DMS 273 (cell line): Measurements from ENCODE around the gene FAT2.
A peak's percentile ranks its signal among the peaks of the same experiment; 100 is the strongest.

ENCODE experiments used
- DNase-seq: peaks from one replicate; lab custom pipeline; 2025; ENCODE audit not compliant: unreplicated experiment; lab: John Stamatoyannopoulos, UW

The FAT2 gene

GRCh38 chr5:151591144-151591819, at the start of gene FAT2:
Gene FAT2, minus strand, starts transcription at chr5:151591331. Its CDS starts 22,400 bp downstream, at chr5:151568931.
- DNase-seq = peak; percentile 33

- no peak for DNase-seq
These were observed 47.5 kb upstream of the FAT2 start for GRCh38 chr5:151638619-151639018.

GRCh38 chr5:151637676-151638075, 46.5 kb upstream of the FAT2 start:
- DNase-seq = peak; percentile 10

- DNase-seq = no peak
These were observed 42.8 kb upstream of the FAT2 start for GRCh38 chr5:151633892-151634291.

- DNase-seq = no peak
These were observed 41.8 kb upstream of the FAT2 start for GRCh38 chr5:151632941-151633340.

GRCh38 chr5:151632524-151632923, 41.4 kb upstream of the FAT2 start:
- peak; percentile 10 for DNase-seq

GRCh38 chr5:151631941-151632340, 40.8 kb upstream of the FAT2 start:
- no peak for DNase-seq

- DNase-seq = no peak
These were observed 39.0 kb upstream of the FAT2 start for GRCh38 chr5:151630088-151630487.

- peak; percentile 9 for DNase-seq
These were observed 37.1 kb upstream of the FAT2 start for GRCh38 chr5:151628112-151628823.

- no peak for DNase-seq
These were observed 36.5 kb upstream of the FAT2 start for GRCh38 chr5:151627650-151628049.

- no peak for DNase-seq
These were observed 34.2 kb upstream of the FAT2 start for GRCh38 chr5:151625285-151625684.

- DNase-seq = no peak
These were observed 33.3 kb upstream of the FAT2 start for GRCh38 chr5:151624476-151624875.

GRCh38 chr5:151622367-151623088, 31.4 kb upstream of the FAT2 start:
- no peak for DNase-seq

- DNase-seq = no peak
These were observed 29.3 kb upstream of the FAT2 start for GRCh38 chr5:151620461-151620840.

- DNase-seq = peak; percentile 16
These were observed 28.8 kb upstream of the FAT2 start for GRCh38 chr5:151619812-151620460.

GRCh38 chr5:151618907-151619306, 27.8 kb upstream of the FAT2 start:
- no peak for DNase-seq

GRCh38 chr5:151617841-151618710, 26.9 kb upstream of the FAT2 start:
- DNase-seq = no peak

GRCh38 chr5:151617383-151617840, 26.3 kb upstream of the FAT2 start:
- no peak for DNase-seq

- DNase-seq = no peak
These were observed 24.3 kb upstream of the FAT2 start for GRCh38 chr5:151615431-151615830.

- peak; percentile 15 for DNase-seq
These were observed 23.4 kb upstream of the FAT2 start for GRCh38 chr5:151614565-151614964.
